ENCODE measurements around the gene IL19. TPM values are rescaled to one million over a fixed set of nuclear protein-coding genes. Genes with fewer than 3 reads are reported as not detected.

The IL19 gene
- total and polyA plus RNA-seq, 9 donors: not detected

- Histone ChIP-seq H3K36me3 (no peaks in the 10 kb centered on the region), H3K4me1 (ENCODE audit: insufficient read depth) (peaks cover 2% of the 10 kb centered on the region), H3K9me3 (no peaks in the 10 kb centered on the region), H3K4me3 (no peak overlapping the region), H3K27ac (no peak overlapping the region), H3K27me3 (no peaks in the 10 kb centered on the region)
- no peak for DNase-seq
- intact Hi-C loops (cut with DNase I): no loop called here
- WGBS, 3 donors: 93 to 100% (median 97%) methylated on average over 1 of the region's 1 CpG
- no peak for TF ChIP-seq CTCF (IDR thresholded peaks at IDR 0.05)
- TF ChIP-seq POLR2A (IDR thresholded peaks at IDR 0.05): no peak
- no peak for TF ChIP-seq EP300 (IDR thresholded peaks at IDR 0.05)
These were observed 116.3 kb downstream of the IL19 start for GRCh38 chr1:206886831-206887230.

GRCh38 chr1:206887701-206888100 lies 117.1 kb downstream of the IL19 start:
- H3K27ac ChIP-seq: no peak overlapping the region
- no peak for DNase-seq
- intact Hi-C loops (cut with DNase I): no loop called here
- no peaks in the 10 kb centered on the region for H3K9me3 ChIP-seq
- no peaks in the 10 kb centered on the region for H3K27me3 ChIP-seq
- H3K4me1 ChIP-seq (ENCODE audit: insufficient read depth): peaks cover 2% of the 10 kb centered on the region
- H3K36me3 ChIP-seq: no peaks in the 10 kb centered on the region
- H3K4me3 ChIP-seq: no peak overlapping the region
- no peak for TF ChIP-seq EP300 (IDR thresholded peaks at IDR 0.05)
- no peak for TF ChIP-seq POLR2A (IDR thresholded peaks at IDR 0.05)
- no peak for TF ChIP-seq CTCF (IDR thresholded peaks at IDR 0.05)
- WGBS, 3 donors: 48 to 64% (median 58%) methylated on average over 4 of the region's 4 CpGs

- no peaks in the 10 kb centered on the region for H3K36me3 ChIP-seq
- no peak overlapping the region for H3K27ac ChIP-seq
- TF ChIP-seq CTCF (IDR thresholded peaks at IDR 0.05): no peak
- no peak for TF ChIP-seq EP300 (IDR thresholded peaks at IDR 0.05)
- no peak for TF ChIP-seq POLR2A (IDR thresholded peaks at IDR 0.05)
- DNase-seq: no peak
- no peaks in the 10 kb centered on the region for H3K9me3 ChIP-seq
- no peaks in the 10 kb centered on the region for H3K27me3 ChIP-seq
- WGBS, 3 donors: 18 to 35% (median 25%) methylated on average over 15 of the region's 15 CpGs
- H3K4me1 ChIP-seq (ENCODE audit: insufficient read depth): peaks cover 2% of the 10 kb centered on the region
- H3K4me3 ChIP-seq: no peak overlapping the region
- intact Hi-C loops (cut with DNase I): no loop called here
These were observed 119.8 kb downstream of the IL19 start for GRCh38 chr1:206890125-206891060.

- Histone ChIP-seq H3K4me1 (ENCODE audit: insufficient read depth) (peaks cover 7% of the 10 kb centered on the region), H3K27me3 (no peaks in the 10 kb centered on the region), H3K4me3 (no peak overlapping the region), H3K27ac (no peak overlapping the region), H3K9me3 (no peaks in the 10 kb centered on the region), H3K36me3 (no peaks in the 10 kb centered on the region)
- WGBS, 3 donors: 66 to 80% (median 78%) methylated on average over 1 of the region's 1 CpG
- DNase-seq: no peak
- intact Hi-C loops (cut with DNase I): no loop called here
- TF ChIP-seq EP300 (IDR thresholded peaks at IDR 0.05): no peak
- TF ChIP-seq CTCF (IDR thresholded peaks at IDR 0.05): no peak
- TF ChIP-seq POLR2A (IDR thresholded peaks at IDR 0.05): no peak
These were observed 120.8 kb downstream of the IL19 start for GRCh38 chr1:206891412-206891811.

Small RNA genes within 50 kb of the gene (small RNA-seq; reads per million reads assigned to genes)
- gene RF00019: not detected

Other genes starting within 250 kb of the IL19 start
- 10 to 100 TPM; 46.4 to 72.8 (median 53.5) TPM for gene EIF2D, start 158.3 kb upstream of the IL19 start, total RNA-seq
- gene EIF2D, start 158.3 kb upstream of the IL19 start, polyA plus RNA-seq: 10 to 100 TPM; 63.4 to 90.0 TPM
- gene DYRK3, start 135.2 kb upstream of the IL19 start, total RNA-seq: 10 to 100 TPM in 4 of 7 donors, 1 to 10 TPM in 3; 5.5 to 15.0 (median 10.1) TPM
- 10 to 100 TPM in 1 of 2 donors, 1 to 10 TPM in 1; 5.6 to 16.2 TPM for gene DYRK3, start 135.2 kb upstream of the IL19 start, polyA plus RNA-seq
- 10 to 100 TPM; 28.4 to 71.2 (median 66.2) TPM for gene MAPKAPK2, start 85.9 kb upstream of the IL19 start, total RNA-seq
- gene MAPKAPK2, start 85.9 kb upstream of the IL19 start, polyA plus RNA-seq: 10 to 100 TPM; 34.5 to 64.7 TPM
- 1 to 10 TPM in 3 of 7 donors, under 1 TPM in 3, not detected in 1; 0.25 to 2.7 (median 0.94) TPM for gene IL10, start 1.7 kb downstream of the IL19 start, total RNA-seq
- 1 to 10 TPM; 3.2 to 4.0 TPM for gene IL10, start 1.7 kb downstream of the IL19 start, polyA plus RNA-seq
- 1 to 10 TPM in 1 of 7 donors, not detected in 6; 2.6 TPM for gene IL20, start 94.8 kb downstream of the IL19 start, total RNA-seq
- gene IL20, start 94.8 kb downstream of the IL19 start, polyA plus RNA-seq: under 1 TPM in 1 of 2 donors, not detected in 1; 0.30 TPM
- 1 to 10 TPM in 1 of 7 donors, under 1 TPM in 1, not detected in 5; 0.72 to 1.8 TPM for gene IL24, start 126.7 kb downstream of the IL19 start, total RNA-seq
- under 1 TPM in 1 of 2 donors, not detected in 1; 0.10 TPM for gene IL24, start 126.7 kb downstream of the IL19 start, polyA plus RNA-seq
- gene FCMR, start 151.2 kb downstream of the IL19 start, total RNA-seq: 1 to 10 TPM in 4 of 7 donors, under 1 TPM in 3; 0.38 to 8.4 (median 1.6) TPM
- 1 to 10 TPM; 2.6 to 6.5 TPM for gene FCMR, start 151.2 kb downstream of the IL19 start, polyA plus RNA-seq
- gene PIGR, start 175.7 kb downstream of the IL19 start, total RNA-seq: 1 to 10 TPM in 3 of 7 donors, under 1 TPM in 3, not detected in 1; 0.10 to 5.3 (median 1.2) TPM
- under 1 TPM; 0.04 to 0.07 TPM for gene PIGR, start 175.7 kb downstream of the IL19 start, polyA plus RNA-seq
- gene FCAMR, start 199.7 kb downstream of the IL19 start, total RNA-seq: not detected
- gene FCAMR, start 199.7 kb downstream of the IL19 start, polyA plus RNA-seq: not detected